Retinal pigment epithelial cell (primary cell): ENCODE results near the gene ASAP2.

ENCODE experiments used
- DNase-seq: peaks from one replicate; pipeline ENCODE4 v3.0.0-alpha.2; 2010; ENCODE audit warnings: low read depth
- H3K4me3 ChIP-seq: 2 replicates; pipeline ENCODE4 v1.5.1; 2011; ENCODE audit warnings: mild to moderate bottlenecking, low read length, control low read depth, moderate library complexity
- TF ChIP-seq, protein P1 (sequence below): conservative IDR thresholded peaks from 2 replicates; pipeline ENCODE4 v1.5.1; 2011; ENCODE audit warnings: low read depth, low read length, control low read depth, inconsistent platforms

The ASAP2 gene

DNA sequence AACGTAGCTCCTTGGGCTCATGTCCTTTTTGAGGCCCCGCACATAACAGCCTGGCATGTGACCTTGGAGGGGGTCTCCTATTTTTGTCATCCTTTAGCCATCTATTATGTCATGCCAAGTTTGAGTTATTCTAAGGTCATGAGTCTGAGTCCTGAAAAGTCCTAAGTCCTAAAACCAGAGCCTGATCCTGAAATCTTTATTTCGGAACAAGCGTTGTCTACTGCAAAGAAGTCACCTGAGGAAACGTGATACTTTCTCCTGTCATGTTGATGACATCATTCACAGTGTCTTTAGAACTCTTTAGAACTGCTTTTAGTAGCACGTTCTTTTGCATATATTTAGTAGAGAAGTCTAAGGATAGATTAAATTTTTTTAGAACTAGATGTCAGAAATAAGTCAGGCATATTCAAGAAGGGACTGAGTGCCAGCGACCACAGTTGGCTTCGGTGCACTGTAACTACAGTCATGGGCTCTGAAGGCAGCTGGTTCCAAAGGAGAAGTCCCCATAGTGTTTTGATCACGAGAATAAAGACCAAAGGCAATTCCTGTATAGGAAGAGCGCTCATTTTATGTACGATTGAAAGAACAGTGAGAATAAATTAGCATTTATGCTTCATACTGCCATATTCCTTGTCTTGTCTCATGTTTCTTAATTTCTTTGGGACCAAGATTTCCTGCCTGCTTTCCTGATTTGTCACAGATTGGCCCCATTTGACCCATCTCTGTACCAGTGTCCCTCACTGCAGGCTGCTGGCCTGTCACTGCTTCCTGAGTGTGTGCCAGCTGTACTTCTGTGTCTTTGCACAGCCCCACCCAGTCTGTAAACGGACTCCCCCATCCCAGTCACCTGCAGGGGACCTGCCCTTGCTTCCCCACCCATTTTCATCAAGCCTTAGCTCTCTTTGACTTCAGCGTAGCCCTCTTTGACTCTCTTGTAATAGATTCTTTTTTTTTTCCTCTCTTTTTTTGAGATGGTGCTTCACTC, 75.8 kb downstream of the ASAP2 start:
- TF ChIP-seq, protein P1, sequence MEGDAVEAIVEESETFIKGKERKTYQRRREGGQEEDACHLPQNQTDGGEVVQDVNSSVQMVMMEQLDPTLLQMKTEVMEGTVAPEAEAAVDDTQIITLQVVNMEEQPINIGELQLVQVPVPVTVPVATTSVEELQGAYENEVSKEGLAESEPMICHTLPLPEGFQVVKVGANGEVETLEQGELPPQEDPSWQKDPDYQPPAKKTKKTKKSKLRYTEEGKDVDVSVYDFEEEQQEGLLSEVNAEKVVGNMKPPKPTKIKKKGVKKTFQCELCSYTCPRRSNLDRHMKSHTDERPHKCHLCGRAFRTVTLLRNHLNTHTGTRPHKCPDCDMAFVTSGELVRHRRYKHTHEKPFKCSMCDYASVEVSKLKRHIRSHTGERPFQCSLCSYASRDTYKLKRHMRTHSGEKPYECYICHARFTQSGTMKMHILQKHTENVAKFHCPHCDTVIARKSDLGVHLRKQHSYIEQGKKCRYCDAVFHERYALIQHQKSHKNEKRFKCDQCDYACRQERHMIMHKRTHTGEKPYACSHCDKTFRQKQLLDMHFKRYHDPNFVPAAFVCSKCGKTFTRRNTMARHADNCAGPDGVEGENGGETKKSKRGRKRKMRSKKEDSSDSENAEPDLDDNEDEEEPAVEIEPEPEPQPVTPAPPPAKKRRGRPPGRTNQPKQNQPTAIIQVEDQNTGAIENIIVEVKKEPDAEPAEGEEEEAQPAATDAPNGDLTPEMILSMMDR = no peak

DNA sequence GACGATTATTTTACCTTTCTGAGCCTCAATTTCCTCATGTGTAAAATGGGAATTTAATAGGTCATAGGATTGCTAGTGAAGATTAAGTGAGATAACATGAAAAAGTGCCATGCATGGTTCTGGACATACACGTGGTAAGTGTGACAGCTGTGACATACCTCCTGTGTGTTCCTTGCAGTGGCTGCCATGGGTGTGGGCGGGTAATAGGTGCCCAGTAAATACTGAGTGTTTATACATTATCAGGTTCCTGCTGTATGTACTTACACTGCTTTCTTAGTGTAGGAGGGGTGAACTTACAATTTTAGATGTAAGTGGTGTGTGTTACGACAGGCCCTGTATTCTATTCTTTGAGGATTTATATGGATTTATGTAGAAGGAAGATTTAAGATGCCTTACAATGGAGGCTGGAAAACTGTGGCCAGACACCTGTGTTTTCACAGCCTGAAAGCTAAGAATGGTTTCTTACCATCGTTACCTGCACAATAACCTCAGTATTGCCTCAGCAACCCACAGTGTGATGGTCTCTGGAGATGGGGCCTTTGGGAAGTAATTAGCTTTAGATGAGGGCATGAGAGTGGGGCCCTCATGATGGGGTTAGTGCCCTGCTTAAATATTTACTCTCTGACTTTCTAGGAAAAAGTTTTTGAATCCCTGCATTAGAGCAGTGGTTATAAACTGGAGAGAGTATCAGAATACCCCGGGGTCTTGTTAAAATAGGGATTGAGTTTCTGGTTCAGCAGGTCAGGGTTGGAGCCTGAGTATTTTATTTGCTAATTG, 78.1 kb downstream of the ASAP2 start:
- H3K4me3 ChIP-seq = no peak overlapping the region
- no peak for DNase-seq
- TF ChIP-seq, protein P1 = no peak

More for the DNA sequence above, 75.8 kb downstream of the ASAP2 start:
- H3K4me3 ChIP-seq = no peak overlapping the region
- no peak for DNase-seq

DNA sequence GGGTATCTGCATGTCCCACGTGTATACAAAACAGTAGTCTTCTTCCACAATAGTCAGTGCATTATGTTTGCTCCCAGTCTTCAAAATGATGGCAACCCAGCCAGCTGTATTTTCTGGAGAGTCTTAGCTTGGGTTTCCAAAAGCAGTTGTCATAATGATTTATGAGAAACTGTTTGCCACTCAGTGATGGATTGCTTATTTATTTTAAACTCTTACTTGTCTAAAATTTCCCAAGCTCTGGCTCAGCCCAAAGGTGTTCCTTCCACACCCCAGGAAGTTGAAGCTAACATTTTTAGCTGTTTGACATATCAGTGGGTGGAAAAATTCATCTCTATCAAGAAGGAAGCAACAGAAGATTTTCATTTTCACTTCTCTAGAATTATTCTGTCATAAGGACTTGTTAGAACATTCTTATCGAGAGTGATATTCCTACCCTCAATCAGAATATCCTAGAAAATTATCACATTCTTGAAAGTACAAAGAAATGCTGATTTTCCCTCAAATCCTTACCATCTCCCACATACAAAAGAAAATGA, 78.8 kb downstream of the ASAP2 start:
- TF ChIP-seq, protein P1 = no peak
- no peak for DNase-seq

DNA sequence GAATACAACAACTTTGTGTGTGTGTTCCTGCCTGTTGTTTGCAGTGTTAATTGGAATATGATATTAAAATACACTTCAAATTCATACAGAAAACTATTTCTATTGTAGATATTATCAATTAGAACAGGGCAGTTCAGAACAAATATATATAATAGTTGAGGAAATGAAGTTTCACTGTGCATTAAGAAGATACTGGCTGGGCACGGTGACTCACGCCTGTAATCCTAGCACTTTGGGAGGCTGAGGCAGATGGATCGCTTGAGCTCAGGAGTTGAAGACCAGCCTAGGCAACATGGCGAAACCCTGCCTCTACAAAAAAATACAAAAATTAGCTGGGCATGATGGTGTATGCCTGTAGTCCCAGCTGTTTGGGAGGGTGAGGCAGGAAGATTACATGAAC, 79.3 kb downstream of the ASAP2 start:
- TF ChIP-seq, protein P1 = no peak
- H3K4me3 ChIP-seq = no peak overlapping the region
- no peak for DNase-seq

More for the DNA sequence above, 78.8 kb downstream of the ASAP2 start:
- no peak overlapping the region for H3K4me3 ChIP-seq

DNA sequence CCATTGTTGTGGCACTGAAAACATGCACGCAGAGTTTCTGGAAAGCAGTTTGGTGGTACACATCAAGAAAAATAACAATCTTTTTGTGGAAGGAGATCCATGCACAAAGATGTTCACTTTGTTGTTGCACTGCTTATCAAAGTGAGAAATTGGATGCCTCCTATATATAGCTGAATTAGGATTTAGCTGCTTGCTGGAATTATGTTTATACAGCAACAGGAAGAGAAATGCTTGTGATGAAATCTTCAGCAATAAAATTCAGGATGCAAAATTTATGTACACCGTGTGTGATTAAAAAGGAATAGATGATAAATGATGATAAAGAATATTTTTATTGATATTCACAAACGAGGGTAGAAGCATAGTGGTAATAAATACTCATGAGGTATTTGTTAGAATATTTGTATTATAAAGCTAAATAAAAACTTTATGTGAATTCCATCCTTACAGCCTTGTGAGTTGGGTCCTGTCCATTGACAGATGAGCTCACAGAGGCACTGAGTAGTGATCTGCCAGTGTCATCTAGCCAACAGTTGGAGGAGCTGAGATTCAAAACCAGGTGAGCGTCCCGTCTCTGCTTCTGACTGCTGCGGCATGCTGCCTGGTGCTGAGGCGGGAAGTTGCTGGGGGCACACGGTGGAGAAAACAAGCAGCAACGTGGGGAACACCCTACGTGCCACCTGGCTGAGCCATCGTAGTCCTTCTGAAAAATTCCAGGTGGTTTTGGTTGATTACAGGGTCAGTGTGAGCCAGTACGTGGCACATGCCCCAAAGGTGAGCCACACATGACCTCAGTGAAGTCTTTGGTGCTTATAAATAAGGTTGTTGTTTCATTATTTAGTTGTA, 80.2 kb downstream of the ASAP2 start:
- no peak overlapping the region for H3K4me3 ChIP-seq
- TF ChIP-seq, protein P1 = no peak
- no peak for DNase-seq

DNA sequence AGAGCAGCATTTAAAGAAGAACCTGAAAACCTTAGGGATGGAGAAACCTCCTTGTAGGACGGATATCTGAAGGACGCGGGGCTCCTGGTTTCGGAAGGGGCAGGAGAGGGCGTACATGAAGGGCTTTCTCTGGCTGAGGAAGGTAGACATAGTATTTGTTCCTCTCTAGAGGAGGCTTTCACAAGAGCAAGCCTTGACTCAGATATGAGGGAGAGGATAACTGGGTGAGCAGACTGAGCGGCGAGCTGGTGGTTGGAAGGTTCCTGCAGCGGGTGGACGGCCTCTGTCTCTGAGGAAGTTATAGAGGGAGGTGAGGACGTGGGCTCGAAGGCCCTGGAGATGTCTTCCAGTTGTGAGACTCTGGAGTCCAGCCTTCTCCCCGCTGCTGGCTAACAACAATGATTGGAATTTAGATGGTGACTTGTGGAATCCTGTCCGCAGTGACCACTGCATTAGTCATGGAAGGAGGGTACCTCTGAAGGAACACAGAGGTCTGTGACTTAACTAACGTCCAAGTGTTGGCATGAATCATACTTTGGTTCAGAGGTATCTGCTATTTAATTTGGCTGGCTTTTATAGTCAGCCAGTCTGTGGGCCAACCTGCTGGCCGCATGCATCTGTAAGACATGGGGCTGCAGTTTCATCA, 80.9 kb downstream of the ASAP2 start:
- no peak overlapping the region for H3K4me3 ChIP-seq
- TF ChIP-seq, protein P1 = peak; percentile 31
- peak; percentile 93 for DNase-seq
